ENCODE results near the gene PPFIA2.

Gene PPFIA2

DNA sequence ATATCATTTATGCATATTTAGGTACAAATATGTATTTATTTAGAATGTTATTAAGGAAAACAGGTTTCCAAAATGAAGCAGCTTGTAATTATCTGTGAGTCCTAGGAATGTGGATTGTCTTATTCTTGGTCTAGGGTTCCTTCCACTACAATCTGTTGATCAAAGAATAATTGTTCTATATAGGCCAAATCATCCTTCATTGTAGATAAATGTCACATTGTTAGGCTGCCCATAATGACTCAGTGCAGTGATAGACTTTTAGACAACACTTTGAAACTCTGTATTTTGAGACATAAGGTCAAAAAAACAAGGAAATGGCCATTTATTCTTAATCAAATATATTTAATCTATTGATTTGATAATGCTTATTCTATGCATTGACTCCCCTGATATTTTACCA, 398.2 kb downstream of the PPFIA2 start:
- in situ Hi-C loops (cut with HindIII; ENCODE audit: low sequenced_read_pairs): no loop called here

DNA sequence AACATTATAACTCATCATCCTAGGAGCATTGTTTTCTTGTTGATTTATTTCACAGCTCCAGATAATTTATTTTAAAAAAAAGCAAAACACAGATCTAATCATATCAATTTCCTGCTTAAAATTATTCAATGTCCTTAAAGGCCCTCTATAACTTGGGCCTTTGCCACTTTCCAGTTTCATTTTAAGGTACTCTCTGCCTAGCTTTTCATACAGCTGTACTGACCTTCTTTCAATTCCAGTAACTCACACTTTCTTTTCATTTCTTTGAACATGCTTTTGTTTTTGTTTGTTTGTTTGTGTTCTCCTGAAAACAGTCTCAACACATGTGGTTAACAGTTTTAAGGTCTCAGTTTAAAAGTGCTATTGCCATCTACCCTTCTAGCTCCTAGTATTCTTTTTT, 399.4 kb downstream of the PPFIA2 start:
- in situ Hi-C loops (cut with HindIII; ENCODE audit: low sequenced_read_pairs): no loop called here

- in situ Hi-C loops (cut with HindIII; ENCODE audit: low sequenced_read_pairs): no loop called here
Measured at GRCh38 chr12:81354327-81354932, 404.7 kb downstream of the PPFIA2 start.

- in situ Hi-C loops (cut with HindIII; ENCODE audit: low sequenced_read_pairs): no loop called here
Measured at GRCh38 chr12:81350309-81350708, 408.8 kb downstream of the PPFIA2 start.

DNA sequence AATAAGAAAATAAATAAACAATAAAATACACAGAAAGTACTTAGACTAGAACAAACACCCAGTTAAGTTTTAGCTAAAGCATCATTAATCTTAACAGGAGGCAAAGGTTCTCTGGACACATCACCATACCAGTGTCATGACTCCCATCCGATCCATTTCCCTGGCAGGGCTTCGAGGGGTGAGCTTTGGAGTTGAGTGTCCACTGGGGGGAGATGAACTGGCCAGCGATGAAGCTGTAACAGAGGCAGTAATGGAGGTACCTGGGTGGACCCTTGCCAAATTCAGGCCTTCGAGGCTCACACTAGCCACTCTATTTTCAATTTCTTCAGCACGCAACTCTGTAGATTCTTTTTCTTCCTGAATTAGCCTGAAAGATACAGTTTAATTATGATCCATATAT, 411.7 kb downstream of the PPFIA2 start:
- in situ Hi-C loops (cut with HindIII; ENCODE audit: low sequenced_read_pairs): no loop called here

- in situ Hi-C loops (cut with HindIII; ENCODE audit: low sequenced_read_pairs): no loop called here
Measured at GRCh38 chr12:81340910-81341309, 418.2 kb downstream of the PPFIA2 start.

- in situ Hi-C loops (cut with HindIII; ENCODE audit: low sequenced_read_pairs): no loop called here
Measured at GRCh38 chr12:81339071-81339470, 420.1 kb downstream of the PPFIA2 start.

DNA sequence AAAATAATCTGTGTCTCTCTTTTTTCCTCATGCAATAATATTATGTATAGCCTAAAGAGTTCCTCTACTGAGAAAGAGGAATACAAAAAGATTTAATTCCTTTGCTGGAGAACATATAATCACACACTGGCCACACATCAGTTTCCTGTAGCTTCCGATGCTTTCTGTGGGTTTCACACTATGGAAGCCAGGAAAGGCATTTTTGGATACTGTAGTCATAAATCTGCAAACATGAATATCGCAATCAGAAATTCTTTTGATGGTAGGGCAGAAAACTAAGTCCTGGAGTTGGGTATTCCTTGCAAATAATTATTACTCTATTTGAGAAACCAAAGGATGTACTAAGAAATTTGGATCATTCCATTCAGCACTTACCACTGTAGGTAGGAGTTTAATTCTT, 421.3 kb downstream of the PPFIA2 start:
- in situ Hi-C loops (cut with HindIII; ENCODE audit: low sequenced_read_pairs): no loop called here

DNA sequence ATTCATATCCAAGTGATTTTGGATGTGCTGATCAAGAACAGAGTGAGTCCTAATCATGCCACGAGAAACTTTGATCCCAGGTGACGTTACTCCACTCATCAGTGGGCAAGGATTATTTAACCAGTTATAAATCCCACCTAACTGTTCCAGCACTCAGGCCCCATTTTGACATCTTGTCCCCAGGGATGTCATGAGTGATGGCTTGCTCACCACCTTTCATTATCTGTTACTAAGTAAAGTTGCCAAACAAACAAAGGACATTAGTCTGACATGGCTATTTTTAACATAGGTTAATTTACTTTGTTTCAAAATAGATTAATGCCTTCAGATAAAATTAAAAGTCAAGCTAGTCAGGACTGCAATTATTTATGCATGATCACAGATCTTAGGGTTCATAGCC, 425.3 kb downstream of the PPFIA2 start:
- in situ Hi-C loops (cut with HindIII; ENCODE audit: low sequenced_read_pairs): no loop called here

DNA sequence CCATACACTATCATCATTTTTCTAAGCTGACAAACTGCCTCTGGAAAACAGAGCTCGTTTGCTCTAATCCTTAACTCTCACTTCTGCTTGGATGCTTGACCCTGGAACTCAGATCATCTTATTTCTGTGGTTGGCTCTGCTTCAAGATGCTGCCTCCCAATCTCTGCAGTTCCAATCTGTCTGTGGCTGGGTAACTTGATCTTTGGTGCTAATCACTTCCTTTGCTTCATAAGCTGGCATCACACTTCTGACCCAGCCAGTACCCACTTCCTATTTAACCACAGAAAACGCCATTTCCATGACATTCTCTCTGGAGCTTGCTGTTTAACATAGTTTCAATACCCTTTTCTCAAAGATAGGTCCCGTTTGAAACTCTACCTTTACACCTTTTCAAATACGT, 427.1 kb downstream of the PPFIA2 start:
- in situ Hi-C loops (cut with HindIII; ENCODE audit: low sequenced_read_pairs): no loop called here

GRCh38 chr12:81330480-81330879, 428.7 kb downstream of the PPFIA2 start:
- in situ Hi-C loops (cut with HindIII; ENCODE audit: low sequenced_read_pairs): no loop called here

DNA sequence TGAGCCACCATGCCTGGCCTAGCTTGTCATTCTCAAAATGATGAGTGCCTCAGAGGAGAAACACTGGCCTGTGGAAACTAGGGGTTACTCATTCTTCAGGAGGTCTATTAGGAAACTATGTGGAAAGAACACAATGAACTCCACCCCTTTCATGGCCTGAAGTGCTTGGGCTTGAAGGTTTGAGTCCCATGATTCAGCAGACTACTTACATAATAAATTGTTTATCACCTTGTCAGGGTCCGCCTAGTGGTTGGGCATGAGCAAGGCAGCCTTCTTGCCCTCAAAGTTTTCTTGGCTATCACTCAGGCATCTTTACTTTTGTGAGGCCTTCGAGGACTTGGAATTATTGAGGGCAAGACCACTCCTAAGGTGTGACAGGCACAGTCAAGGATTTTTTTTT, 430.1 kb downstream of the PPFIA2 start:
- in situ Hi-C loops (cut with HindIII; ENCODE audit: low sequenced_read_pairs): no loop called here

GRCh38 chr12:81327425-81327824, 431.7 kb downstream of the PPFIA2 start:
- in situ Hi-C loops (cut with HindIII; ENCODE audit: low sequenced_read_pairs): no loop called here

- in situ Hi-C loops (cut with HindIII; ENCODE audit: low sequenced_read_pairs): no loop called here
Measured at GRCh38 chr12:81325086-81325485, 434.1 kb downstream of the PPFIA2 start.

- in situ Hi-C loops (cut with HindIII; ENCODE audit: low sequenced_read_pairs): no loop called here
Measured at GRCh38 chr12:81314903-81315531, 444.1 kb downstream of the PPFIA2 start.

DNA sequence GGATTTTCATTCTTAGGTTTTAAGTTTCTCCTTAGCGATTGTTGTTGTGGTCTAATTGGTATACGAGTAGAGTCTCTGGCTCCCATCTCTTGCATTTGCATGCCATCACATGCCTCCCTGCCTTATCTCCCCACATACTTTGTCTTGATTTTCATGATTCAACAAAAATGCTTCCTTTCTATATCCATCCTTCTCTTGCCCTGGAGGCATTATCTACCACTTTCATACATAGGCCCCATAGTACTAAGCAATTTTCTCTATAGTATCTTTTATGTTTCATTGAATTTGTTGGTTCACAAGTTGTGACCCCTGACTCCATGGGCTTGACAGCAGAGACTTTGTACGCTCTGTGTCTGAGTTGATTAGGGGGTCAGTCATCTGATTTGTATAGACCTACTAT, 455.2 kb downstream of the PPFIA2 start:
- in situ Hi-C loops (cut with HindIII; ENCODE audit: low sequenced_read_pairs): no loop called here

DNA sequence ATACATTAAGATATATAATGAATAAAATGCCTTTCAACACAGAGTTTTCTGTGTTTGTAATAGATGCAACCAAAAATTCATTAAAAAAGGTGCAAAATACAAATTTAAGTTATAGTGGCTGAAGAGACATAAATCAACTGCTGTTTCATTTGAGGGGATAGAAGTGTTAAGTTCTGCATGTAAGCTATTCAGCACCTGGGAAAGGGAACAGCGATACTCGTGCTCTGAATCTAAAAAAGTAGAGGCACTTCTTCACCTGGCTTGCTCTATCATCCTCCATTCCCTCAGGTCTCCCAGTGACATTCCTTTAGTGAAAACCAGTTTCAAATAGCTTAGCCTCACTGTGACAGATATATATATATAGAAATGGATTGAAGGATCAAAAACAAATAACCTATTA, 458.7 kb downstream of the PPFIA2 start:
- in situ Hi-C loops (cut with HindIII; ENCODE audit: low sequenced_read_pairs): no loop called here

GRCh38 chr12:81297601-81298000, 461.5 kb downstream of the PPFIA2 start:
- in situ Hi-C loops (cut with HindIII; ENCODE audit: low sequenced_read_pairs): no loop called here

GRCh38 chr12:81296556-81297305, 462.4 kb downstream of the PPFIA2 start:
- in situ Hi-C loops (cut with HindIII; ENCODE audit: low sequenced_read_pairs): no loop called here

- in situ Hi-C loops (cut with HindIII; ENCODE audit: low sequenced_read_pairs): no loop called here
Measured at GRCh38 chr12:81295251-81295650, 463.9 kb downstream of the PPFIA2 start.

DNA sequence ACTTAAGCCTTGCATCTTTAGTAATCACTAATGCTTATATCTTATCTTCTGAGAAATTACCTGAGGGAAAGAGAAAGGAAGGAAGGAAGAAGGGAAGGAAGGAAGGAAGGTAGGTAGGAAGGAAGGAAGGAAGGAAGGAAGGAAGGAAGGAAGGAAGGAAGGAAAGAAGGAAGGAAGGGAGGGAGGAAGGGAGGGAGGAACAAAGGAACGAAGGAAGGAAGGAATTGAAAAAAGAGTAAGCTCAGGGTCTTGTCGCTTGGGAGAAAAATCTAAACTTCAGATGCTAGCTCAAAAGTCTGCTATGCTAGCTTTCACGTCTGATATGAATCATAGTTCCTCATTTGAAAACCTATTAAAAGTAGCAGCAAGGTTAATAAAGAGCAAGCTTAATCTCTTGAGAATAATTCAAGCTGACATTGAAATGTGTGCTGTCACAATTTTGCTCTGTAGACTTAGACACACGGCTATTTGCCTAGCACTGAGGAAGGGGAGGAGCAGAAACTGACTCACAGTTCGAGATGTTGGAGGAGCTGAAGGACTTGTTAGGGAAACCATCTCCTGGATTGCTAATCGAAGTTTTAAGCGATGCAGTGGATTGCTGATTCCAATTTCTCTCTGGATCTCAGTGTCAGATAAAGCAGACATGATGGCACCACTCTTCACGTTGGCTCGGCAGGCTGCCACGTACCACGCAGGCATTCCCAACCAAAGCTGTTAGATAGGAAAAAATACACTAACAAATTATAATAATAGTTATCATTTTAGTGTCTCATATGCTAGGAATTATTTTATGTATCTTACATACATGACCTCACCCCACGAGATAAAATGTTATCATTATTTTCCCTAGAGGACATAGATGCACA, 464.6 kb downstream of the PPFIA2 start:
- in situ Hi-C loops (cut with HindIII; ENCODE audit: low sequenced_read_pairs): no loop called here

Data from DLD1 (cell line).